ENCODE measurements around the gene RPS6KL1.

- TF ChIP-seq REST (IDR thresholded peaks at IDR 0.05; ENCODE audit: low read depth) (no peak), EP300 (IDR thresholded peaks at IDR 0.05; ENCODE audit: borderline replicate concordance) (no peak), YY1 (IDR thresholded peaks at IDR 0.05; ENCODE audit: low read depth) (no peak), RAD21 (IDR thresholded peaks at IDR 0.05; ENCODE audit: low read depth) (no peak), FOXM1 (IDR thresholded peaks at IDR 0.05; ENCODE audit: borderline replicate concordance, low read depth) (no peak), NFIC (IDR thresholded peaks at IDR 0.05) (no peak), CREB1 (IDR thresholded peaks at IDR 0.05; ENCODE audit: low read depth) (no peak), EGR1 (IDR thresholded peaks at IDR 0.05) (no peak), CEBPB (IDR thresholded peaks at IDR 0.05) (no peak)
Observed at GRCh38 chr14:74867673-74868072, 55.4 kb downstream of the RPS6KL1 start.

Data from Ishikawa (cell line).